GM19467 (cell line): Measurements from ENCODE around the gene RBMS1.

Source experiments
- ATAC-seq: cut with Tn5 transposase; IDR thresholded peaks from one replicate; pipeline ENCODE4 v1.9.1; 2021; ENCODE audit warnings: mild to moderate bottlenecking, moderate library complexity; ENCODE audit not compliant: unreplicated experiment

The RBMS1 gene

DNA sequence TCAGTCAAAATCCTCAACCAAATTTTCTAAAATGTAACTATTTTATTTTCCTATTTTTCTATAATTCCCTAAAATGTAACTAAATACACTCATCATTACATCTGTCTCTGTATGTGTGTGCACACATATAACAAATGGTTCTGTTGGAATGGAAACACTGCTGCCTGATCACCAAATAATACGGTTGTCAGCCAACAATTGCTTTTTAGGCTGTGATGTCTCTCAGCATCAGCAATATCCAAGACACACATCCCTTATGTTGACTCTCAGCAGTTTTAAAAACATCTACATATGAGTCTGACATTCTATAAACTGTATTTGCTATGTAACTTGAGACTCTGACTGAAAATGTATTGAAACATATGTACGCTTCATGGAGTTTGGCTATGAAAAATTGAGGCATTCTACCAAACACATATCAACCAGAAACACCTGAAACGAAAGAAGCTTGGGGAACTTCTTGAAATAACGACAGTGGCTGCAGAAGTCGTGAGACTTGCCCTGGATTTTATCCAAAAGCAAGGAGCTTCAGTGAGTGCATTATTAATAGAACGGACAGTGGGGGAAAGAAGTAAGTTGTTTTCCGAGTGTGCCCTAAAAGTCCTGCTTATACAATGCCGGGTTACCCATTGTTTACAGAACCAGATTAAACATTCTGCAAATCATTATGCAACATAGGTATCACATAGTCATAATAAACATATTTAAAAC is 183.3 kb downstream of the RBMS1 start:
- ATAC-seq = no peak

GRCh38 chr2:160309585-160309984 is 184.0 kb downstream of the RBMS1 start:
- no peak for ATAC-seq

GRCh38 chr2:160308915-160309314 is 184.7 kb downstream of the RBMS1 start:
- no peak for ATAC-seq

GRCh38 chr2:160308476-160308875 is 185.1 kb downstream of the RBMS1 start:
- ATAC-seq = no peak

DNA sequence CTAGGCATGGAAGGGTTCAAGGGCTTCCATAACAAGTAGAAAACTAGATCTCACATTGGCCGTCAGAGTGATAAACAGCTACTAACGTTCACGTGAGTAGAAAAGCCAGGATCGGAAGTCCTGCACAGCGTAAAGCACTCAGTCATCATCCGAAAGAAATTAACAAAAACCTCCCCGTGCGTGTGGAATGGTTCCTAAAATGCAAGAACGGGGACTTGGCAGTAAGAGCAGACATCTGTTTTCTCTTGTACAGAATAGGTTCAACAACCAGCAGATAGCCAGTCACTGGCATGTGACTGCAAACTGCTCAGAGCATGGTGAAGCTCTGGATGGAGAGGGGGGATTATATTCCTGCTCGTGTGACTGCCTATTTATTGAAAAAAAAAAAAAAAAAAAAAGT is 186.6 kb downstream of the RBMS1 start:
- no peak for ATAC-seq

DNA sequence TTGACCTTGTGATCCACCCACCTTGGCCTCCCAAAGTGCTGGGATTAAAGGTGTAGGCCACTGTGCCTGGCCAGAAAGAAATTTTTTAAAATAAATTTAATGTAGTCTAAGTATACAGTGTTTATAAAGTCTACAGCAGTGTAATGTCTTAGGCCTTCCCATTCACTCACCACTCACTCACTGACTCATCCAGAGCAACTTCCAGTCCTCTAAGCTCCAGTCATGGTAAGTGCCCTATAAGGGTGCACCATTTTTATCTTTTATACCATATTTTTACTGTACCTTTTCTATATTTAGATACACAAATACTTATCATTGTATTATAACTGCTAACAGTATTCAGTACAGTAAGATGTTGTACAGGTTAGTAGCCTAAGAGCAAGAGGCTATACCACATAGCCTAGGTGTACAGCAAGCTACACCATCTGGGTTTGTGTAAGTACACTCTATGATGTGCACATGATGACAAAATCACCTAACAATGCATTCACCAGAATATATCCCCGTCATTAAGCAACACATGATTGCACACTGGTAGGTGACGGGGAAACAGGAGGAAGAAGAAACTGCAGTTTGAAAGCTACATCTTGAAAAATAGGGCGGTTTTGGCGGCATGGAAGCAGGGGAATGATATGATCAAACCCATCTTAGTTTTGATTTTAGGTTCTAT is 188.4 kb downstream of the RBMS1 start:
- no peak for ATAC-seq

DNA sequence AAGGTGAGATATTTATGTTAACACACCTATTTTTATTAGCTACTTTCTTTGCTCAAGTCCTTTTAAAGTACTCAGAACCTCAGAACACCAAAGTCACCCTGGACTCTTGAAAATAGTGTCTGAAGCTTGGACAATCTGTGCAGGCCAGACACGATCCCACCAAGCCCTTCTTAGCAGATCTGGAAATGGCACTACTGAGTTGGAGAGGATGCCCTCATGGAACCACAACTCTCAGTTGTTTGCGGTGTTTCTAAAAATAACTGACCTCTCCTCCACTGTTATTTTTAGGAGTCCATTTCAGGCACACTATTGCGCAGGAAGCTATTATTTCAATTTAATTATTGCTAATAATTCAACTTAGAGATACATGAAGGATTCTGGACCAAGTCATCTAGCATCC is 190.1 kb downstream of the RBMS1 start:
- ATAC-seq = no peak

DNA sequence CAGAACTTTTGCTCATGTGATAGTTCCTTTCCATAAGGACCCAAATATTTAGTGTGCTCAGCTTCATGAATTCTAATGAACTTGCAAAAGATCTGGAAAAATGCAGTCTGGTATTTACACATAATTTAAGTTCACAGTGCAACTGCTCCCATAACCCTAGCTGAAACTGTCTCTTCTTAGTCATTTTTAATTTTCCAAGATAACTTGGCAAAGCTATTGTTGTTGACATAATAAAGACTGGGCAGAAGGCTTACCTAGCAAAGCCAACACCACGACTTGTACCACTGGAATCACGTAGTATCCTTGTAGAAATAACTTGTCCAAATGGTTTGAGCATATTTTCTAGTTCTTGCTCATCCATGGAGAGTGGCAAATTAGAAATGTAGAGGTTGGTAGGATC is 190.5 kb downstream of the RBMS1 start:
- no peak for ATAC-seq

GRCh38 chr2:160301420-160301819 is 192.2 kb downstream of the RBMS1 start:
- ATAC-seq = no peak

GRCh38 chr2:160300203-160300602 is 193.4 kb downstream of the RBMS1 start:
- ATAC-seq = no peak

DNA sequence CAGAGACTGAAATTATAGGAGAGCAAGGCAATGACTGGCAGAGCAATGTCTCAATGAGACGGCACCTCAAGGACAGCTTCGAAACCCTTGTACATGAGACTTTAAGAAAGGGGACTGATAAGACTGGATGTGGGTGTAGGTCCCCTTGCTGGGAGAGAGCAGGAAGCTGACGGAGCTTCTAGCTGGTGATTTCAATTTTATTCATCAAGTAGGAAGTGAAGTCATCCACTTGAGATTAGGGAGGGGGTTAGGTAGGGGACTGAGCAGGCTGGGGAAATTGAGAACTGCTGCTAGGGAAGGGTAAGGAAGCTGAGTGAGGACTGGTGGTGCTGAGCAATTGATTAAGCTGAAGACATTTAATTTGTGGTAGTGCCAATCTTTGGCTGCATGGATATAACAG is 194.1 kb downstream of the RBMS1 start:
- ATAC-seq = no peak

DNA sequence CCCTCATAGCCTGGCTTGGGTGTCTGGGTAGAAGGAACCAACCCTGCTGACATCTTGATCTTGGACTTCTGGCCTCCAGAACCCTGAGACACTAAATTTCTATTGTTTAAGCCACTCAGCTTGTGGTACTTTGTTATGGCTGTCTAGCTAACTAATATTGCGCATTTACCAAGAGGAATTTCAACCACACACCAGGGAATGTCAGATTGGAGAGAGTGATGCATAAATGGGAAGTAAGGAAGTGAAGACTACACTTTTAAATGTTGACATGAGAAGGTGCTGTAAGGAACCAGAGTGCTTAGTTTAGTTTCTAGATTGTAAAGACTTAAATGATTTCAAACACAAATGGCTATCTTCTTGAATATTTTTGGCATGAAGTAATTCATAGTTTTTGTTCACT is 194.6 kb downstream of the RBMS1 start:
- ATAC-seq = no peak

GRCh38 chr2:160295519-160296207 is 197.9 kb downstream of the RBMS1 start:
- ATAC-seq = no peak

DNA sequence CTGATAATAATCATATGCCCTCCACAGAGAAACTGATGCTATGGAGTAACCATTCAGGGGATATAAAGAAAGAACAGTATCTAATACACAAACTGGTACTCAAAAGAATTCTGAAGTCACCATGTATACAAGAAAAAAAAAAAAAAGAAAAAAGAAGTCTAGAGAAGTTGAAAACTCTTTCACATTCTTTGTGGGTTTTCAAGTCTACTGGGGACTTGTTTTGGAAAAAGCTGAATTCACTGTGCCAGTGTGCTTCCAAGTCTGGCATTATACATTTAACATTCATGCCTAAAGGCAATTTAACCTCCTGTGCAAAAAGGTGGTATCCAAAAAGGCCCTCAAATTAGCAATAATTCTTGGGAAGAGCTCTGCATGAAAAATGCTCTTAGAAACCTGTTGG is 198.7 kb downstream of the RBMS1 start:
- ATAC-seq = no peak

DNA sequence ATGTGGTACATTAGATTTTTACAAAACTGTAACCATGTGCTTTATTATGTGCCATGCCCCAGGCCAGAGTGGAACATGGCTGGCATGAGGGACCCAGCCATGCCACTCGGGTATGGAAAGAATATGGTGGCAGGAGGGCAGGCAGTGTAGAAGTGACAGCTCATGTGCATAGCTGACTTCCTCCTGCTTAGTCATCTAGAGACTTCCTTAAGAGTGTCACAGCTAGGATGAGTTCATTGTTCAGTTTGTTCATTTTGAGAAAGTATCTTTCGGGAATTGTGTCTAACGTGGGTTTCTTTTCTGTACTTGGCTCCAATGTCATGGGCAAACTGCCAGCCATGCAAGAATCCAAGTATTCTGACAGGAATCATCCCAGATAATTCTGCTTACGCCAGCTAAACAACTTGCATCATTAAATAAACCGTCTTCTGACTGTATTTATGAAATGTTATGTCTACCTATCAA is 199.2 kb downstream of the RBMS1 start:
- no peak for ATAC-seq

GRCh38 chr2:160293391-160294091 is 200.1 kb downstream of the RBMS1 start:
- ATAC-seq = no peak

GRCh38 chr2:160292225-160292624 is 201.4 kb downstream of the RBMS1 start:
- no peak for ATAC-seq

DNA sequence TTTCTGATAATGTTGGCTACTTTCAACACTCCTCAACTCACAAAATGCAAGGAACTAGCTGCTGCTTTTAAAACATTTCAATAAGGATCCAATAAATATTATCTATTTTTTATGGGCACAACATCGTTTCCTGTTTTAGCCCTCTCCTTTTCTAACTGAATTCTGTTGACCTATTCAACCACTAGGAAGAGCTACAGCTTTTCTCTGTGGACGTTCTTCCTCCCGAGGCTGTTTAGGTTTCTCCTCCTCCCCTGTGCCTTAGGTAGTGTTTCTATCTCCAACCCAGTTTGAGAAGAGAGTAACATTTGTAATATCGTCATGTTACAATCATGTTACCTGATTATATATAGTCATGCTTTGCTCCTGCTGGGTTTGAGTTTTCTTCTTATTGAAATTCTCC is 202.2 kb downstream of the RBMS1 start:
- no peak for ATAC-seq

GRCh38 chr2:160290598-160290997 is 203.0 kb downstream of the RBMS1 start:
- ATAC-seq = no peak

DNA sequence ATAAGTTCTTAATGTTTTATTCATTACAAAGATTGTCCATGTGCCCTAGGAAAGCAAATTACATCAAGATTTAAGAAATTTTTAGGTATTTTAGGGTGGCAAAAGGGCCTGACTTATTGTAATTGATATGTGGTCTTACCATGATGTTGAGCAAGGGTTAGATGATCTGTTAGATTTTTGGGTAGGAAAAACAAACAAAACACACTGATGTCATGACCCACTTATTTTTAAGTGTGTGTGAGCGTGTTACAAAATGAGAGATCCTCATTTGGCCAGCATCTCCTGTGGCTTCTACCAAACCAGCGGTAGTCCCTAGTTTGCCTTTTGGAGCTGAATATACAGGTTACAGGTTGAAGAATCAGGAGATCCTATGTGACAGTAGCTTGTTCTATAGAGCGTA is 203.8 kb downstream of the RBMS1 start:
- no peak for ATAC-seq

DNA sequence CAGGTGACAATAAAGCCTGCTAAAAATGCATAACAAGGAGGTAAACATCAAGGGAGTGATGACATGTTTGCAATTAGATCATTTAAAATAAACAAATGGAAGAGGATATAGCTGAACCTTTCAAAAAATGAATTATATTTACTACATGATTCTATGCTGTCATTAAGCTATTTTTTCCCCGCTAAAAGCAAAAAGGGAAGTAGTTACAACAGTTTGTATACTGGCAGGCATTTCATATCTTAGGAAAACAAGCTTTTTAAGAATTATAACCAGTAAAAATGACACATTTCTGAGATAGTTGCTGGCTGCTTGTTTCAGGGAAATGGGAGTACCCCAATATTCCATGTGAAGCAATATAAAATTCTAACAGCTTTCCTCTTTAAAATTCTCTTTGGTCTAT is 204.5 kb downstream of the RBMS1 start:
- no peak for ATAC-seq
